GM12892 (cell line): ENCODE measurements around the gene ABCC1.

Source experiments
- POLR2A ChIP-seq: IDR thresholded peaks from 2 replicates; pipeline ENCODE4 v1.6.1; 2011; ENCODE audit warnings: low read depth, low read length, control low read depth
- TAF1 ChIP-seq: IDR thresholded peaks from 2 replicates; pipeline ENCODE4 v1.6.1; 2011; ENCODE audit warnings: low read depth, mild to moderate bottlenecking, control low read depth, low read length, borderline replicate concordance

DNA sequence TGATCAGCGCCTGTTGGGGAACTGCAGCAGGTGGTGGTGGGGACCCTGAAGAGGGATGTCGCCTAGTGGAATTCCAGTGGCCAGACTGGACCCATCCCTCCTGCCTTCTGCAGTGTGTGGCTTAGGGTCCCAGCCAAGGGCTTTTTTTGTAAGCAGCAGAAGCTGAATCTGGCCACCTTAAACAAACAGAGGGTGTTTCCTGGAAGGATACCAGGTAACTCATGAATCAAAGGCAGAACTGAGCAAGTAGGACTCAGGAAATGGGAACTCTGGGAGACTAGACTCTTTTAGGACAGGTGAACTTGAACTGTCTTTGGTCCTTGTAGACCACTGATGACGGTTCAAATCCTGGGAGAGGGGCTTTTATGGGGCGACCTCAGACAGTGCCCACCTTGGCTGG, 149.9 kb downstream of the ABCC1 start:
- TF ChIP-seq POLR2A (no peak), TAF1 (no peak)
